Gastroesophageal sphincter (tissue), 4 donors: ENCODE measurements around the gene KIF26B. TPM values are rescaled to one million over a fixed set of nuclear protein-coding genes. Genes with fewer than 3 reads are reported as not detected.

Experiments
- ATAC-seq: fragments of 150-250 bp; one replicate; pipeline ENCODE4 v1.9.1; 2016; ENCODE audit warnings: mild to moderate bottlenecking, moderate library complexity
- H3K27ac ChIP-seq, 4 donors: fragments of 200-600 bp; sonication (generic) in 3 of 4; 1 replicate in 3 of 4; 2 replicates in 1 of 4; pipeline ENCODE4 v1.5.1; 2016 to 2019
- H3K27me3 ChIP-seq: fragments of 200-600 bp; sonication (generic); one replicate; pipeline ENCODE4 v1.5.1; 2019
- H3K36me3 ChIP-seq, 2 donors: fragments of 200-600 bp; sonication (generic); one replicate each; pipeline ENCODE4 v1.5.1; 2019; ENCODE audit warnings: control low read depth in 1 of 2
- H3K4me1 ChIP-seq, 3 donors: fragments of 200-600 bp; sonication (generic); 1 replicate in 2 of 3; 2 replicates in 1 of 3; pipeline ENCODE4 v1.5.1; 2016 to 2019; ENCODE audit warnings: control low read depth in 2 of 3
- H3K4me3 ChIP-seq, 2 donors: fragments of 200-600 bp; sonication (generic); one replicate each; pipeline ENCODE4 v1.5.1; 2019; ENCODE audit warnings: mild to moderate bottlenecking in 1 of 2, moderate library complexity in 1 of 2
- H3K9me3 ChIP-seq, 3 donors: fragments of 200-600 bp; sonication (generic); one replicate each; pipeline ENCODE4 v1.5.1; 2017 to 2019; ENCODE audit warnings: control low read depth in 2 of 3
- CTCF ChIP-seq, 4 experiments: fragments of 200-600 bp in 2 of 4; fragments of 450-650 bp in 2 of 4; sonication (generic) in 1 of 4; IDR thresholded peaks; one replicate each; pipeline ENCODE4 v1.5.1; 2017 to 2019; ENCODE audit warnings: antibody characterized with exemption in 4 of 4, mild to moderate bottlenecking in 2 of 4, moderate library complexity in 2 of 4
- EP300 ChIP-seq: sonication (generic); formaldehyde crosslinking; IDR thresholded peaks from one replicate; pipeline ENCODE4 v1.6.1; 2017; ENCODE audit warnings: antibody characterized with exemption, mild to moderate bottlenecking
- POLR2A ChIP-seq, 2 donors: fragments of 450-650 bp; IDR thresholded peaks; one replicate each; pipeline ENCODE4 v1.6.1; 2017; ENCODE audit warnings: antibody characterized with exemption in 2 of 2, mild to moderate bottlenecking in 2 of 2, moderate library complexity in 1 of 2
- POLR2AphosphoS5 ChIP-seq: sonication (generic); formaldehyde crosslinking; IDR thresholded peaks from one replicate; pipeline ENCODE4 v1.6.1; 2017; ENCODE audit warnings: antibody characterized with exemption
- WGBS, 2 donors: methylation state at CpG; one replicate each; pipeline ENCODE4 v1.1.5; 2018; ENCODE audit warnings: low coverage in 1 of 2; 5-methylcytosine and 5-hydroxymethylcytosine counted together
- total RNA-seq, 4 donors: library from RNA; depleted of rRNA; stranded (reverse); fragments of >200 nt; gene quantifications; one replicate each; pipeline ENCODE4 v1.1.0, GENCODE V29; 2016

The KIF26B gene
- total RNA-seq, 4 donors from 2014 or later, result 0.62 to 1.9 (median 0.97) TPM

GRCh38 chr1:245327842-245328241 lies 173.1 kb downstream of the KIF26B start:
- Histone ChIP-seq H3K9me3 (no peaks in the 10 kb centered on the region), H3K4me1 (no peaks in the 10 kb centered on the region), H3K36me3 (no peaks in the 10 kb centered on the region), H3K27ac (no peak overlapping the region), H3K4me3 (no peak overlapping the region), H3K27me3 (no peaks in the 10 kb centered on the region)
- WGBS, 2 donors, result 77 to 93% methylated on average over 2 of the region's 4 CpGs
- ATAC-seq, result no peak
- no peak for TF ChIP-seq POLR2A (IDR thresholded peaks at IDR 0.05)
- no peak for TF ChIP-seq POLR2AphosphoS5
- no peak for TF ChIP-seq CTCF (IDR thresholded peaks at IDR 0.05)
- no peak for TF ChIP-seq EP300

- Histone ChIP-seq H3K4me3 (no peak overlapping the region), H3K36me3 (no peaks in the 10 kb centered on the region), H3K9me3 (no peaks in the 10 kb centered on the region), H3K27me3 (no peaks in the 10 kb centered on the region), H3K4me1 (no peaks in the 10 kb centered on the region), H3K27ac (no peak overlapping the region)
- no peak for ATAC-seq
- 96% methylated on average over 10 of the region's 26 CpGs; no CpG with 5 or more reads in 1 of the 2 donors for whole genome bisulfite sequencing, 2 donors
- TF ChIP-seq CTCF (IDR thresholded peaks at IDR 0.05) (no peak), POLR2A (IDR thresholded peaks at IDR 0.05) (no peak), POLR2AphosphoS5 (no peak), EP300 (no peak)
Measured at GRCh38 chr1:245330951-245331350, 176.2 kb downstream of the KIF26B start.

GRCh38 chr1:245332085-245332484 lies 177.3 kb downstream of the KIF26B start:
- Histone ChIP-seq H3K27me3 (no peaks in the 10 kb centered on the region), H3K9me3 (no peaks in the 10 kb centered on the region), H3K4me3 (no peak overlapping the region), H3K4me1 (no peaks in the 10 kb centered on the region), H3K36me3 (no peaks in the 10 kb centered on the region), H3K27ac (no peak overlapping the region)
- no peak for TF ChIP-seq EP300
- no peak for TF ChIP-seq CTCF (IDR thresholded peaks at IDR 0.05)
- no peak for TF ChIP-seq POLR2A (IDR thresholded peaks at IDR 0.05)
- TF ChIP-seq POLR2AphosphoS5, result no peak
- ATAC-seq, result no peak
- 91 to 93% methylated on average over 3 to 6 of the region's 6 CpGs for WGBS, 2 donors

- 92% methylated on average over 2 of the region's 6 CpGs; no CpG with 5 or more reads in 1 of the 2 donors for WGBS, 2 donors
- no peaks in the 10 kb centered on the region for H3K4me1 ChIP-seq
- H3K4me3 ChIP-seq, result no peak overlapping the region
- H3K27me3 ChIP-seq, result no peaks in the 10 kb centered on the region
- ATAC-seq, result no peak
- TF ChIP-seq CTCF (IDR thresholded peaks at IDR 0.05) (no peak), POLR2A (IDR thresholded peaks at IDR 0.05) (no peak), EP300 (no peak), POLR2AphosphoS5 (no peak)
- no peaks in the 10 kb centered on the region for H3K36me3 ChIP-seq
- H3K9me3 ChIP-seq, result no peaks in the 10 kb centered on the region
- H3K27ac ChIP-seq, result no peak overlapping the region
Measured at GRCh38 chr1:245332513-245332912, 177.7 kb downstream of the KIF26B start.

GRCh38 chr1:245334235-245334634 lies 179.4 kb downstream of the KIF26B start:
- whole genome bisulfite sequencing, 2 donors, result 87 to 88% methylated on average over 2 to 4 of the region's 4 CpGs
- no peak for ATAC-seq
- TF ChIP-seq EP300 (no peak), POLR2AphosphoS5 (no peak), CTCF (IDR thresholded peaks at IDR 0.05) (no peak), POLR2A (IDR thresholded peaks at IDR 0.05) (no peak)
- no peaks in the 10 kb centered on the region for H3K27me3 ChIP-seq
- no peaks in the 10 kb centered on the region for H3K36me3 ChIP-seq
- no peak overlapping the region for H3K4me3 ChIP-seq
- H3K9me3 ChIP-seq, result no peaks in the 10 kb centered on the region
- H3K4me1 ChIP-seq, result no peaks in the 10 kb centered on the region
- no peak overlapping the region for H3K27ac ChIP-seq
